ENCODE results near the gene MERTK.

DNA sequence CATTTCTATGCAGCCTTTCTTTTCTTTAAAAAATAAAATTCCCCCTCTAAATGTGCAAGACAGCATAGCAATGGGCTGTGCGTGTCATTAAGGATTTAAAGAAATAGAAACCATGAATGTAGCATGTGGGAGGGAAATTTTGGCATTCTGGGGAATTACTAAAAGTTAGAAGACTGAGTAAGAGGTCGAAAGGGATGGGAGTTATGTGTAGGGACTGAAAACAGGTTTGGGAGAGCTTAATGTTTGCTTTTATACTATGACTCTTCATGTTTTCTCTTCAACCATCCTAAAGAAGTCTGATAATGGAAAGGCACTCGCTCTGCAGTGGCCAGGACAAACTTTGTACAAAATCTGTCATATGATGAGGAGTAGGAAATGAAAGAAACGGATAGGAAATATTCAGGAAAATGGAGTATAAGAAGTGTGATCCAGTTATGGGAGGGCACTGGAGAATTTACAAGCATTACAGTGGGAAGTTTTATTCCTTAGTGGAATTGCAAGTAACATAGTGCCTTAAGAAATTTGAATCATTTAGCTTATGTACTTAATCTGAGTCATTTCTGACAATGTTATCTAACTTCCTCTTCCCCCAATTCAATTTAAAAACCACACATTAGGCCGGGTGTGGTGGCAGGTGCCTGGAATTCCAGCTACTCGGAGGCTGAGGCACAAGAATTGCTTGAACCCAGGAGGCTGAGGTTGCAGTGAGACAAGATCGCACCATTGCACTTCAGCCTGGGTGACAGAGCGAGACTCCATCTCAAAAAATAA lies 177.3 kb downstream of the MERTK start:
- TF ChIP-seq, protein P1, sequence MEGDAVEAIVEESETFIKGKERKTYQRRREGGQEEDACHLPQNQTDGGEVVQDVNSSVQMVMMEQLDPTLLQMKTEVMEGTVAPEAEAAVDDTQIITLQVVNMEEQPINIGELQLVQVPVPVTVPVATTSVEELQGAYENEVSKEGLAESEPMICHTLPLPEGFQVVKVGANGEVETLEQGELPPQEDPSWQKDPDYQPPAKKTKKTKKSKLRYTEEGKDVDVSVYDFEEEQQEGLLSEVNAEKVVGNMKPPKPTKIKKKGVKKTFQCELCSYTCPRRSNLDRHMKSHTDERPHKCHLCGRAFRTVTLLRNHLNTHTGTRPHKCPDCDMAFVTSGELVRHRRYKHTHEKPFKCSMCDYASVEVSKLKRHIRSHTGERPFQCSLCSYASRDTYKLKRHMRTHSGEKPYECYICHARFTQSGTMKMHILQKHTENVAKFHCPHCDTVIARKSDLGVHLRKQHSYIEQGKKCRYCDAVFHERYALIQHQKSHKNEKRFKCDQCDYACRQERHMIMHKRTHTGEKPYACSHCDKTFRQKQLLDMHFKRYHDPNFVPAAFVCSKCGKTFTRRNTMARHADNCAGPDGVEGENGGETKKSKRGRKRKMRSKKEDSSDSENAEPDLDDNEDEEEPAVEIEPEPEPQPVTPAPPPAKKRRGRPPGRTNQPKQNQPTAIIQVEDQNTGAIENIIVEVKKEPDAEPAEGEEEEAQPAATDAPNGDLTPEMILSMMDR (IDR thresholded peaks at IDR 0.05): no peak
- TF ChIP-seq EP300 (IDR thresholded peaks at IDR 0.05; ENCODE audit: borderline replicate concordance in 1 of 2, low read depth in 1 of 2, low read length in 1 of 2) (0 out of 4 replicates have a peak, but pooled peaks of 1 of the 2 experiments have one; percentile 11), RCOR1 (IDR thresholded peaks at IDR 0.05; ENCODE audit: low read length) (no peak), SIN3A (IDR thresholded peaks at IDR 0.05; ENCODE audit: borderline replicate concordance, low read depth, low read length) (no peak), GABPA (IDR thresholded peaks at IDR 0.05; ENCODE audit: low read depth) (no peak), POLR2AphosphoS5 (IDR thresholded peaks at IDR 0.05; ENCODE audit: low read depth, low read length) (no peak), FOXM1 (IDR thresholded peaks at IDR 0.05; ENCODE audit: low read depth) (no peak), JUND (IDR thresholded peaks at IDR 0.05) (0 out of 2 replicates have a peak, but pooled peaks have one; percentile 16), TAF1 (IDR thresholded peaks at IDR 0.05; ENCODE audit: borderline replicate concordance, low read depth, low read length) (no peak)
- TF ChIP-seq, protein P2, sequence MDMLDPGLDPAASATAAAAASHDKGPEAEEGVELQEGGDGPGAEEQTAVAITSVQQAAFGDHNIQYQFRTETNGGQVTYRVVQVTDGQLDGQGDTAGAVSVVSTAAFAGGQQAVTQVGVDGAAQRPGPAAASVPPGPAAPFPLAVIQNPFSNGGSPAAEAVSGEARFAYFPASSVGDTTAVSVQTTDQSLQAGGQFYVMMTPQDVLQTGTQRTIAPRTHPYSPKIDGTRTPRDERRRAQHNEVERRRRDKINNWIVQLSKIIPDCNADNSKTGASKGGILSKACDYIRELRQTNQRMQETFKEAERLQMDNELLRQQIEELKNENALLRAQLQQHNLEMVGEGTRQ (IDR thresholded peaks at IDR 0.05; ENCODE audit: borderline replicate concordance, low read depth, low read length): no peak
- TF ChIP-seq, protein P3, sequence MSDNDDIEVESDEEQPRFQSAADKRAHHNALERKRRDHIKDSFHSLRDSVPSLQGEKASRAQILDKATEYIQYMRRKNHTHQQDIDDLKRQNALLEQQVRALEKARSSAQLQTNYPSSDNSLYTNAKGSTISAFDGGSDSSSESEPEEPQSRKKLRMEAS (IDR thresholded peaks at IDR 0.05; ENCODE audit: low read depth): no peak
- TF ChIP-seq, protein P4, sequence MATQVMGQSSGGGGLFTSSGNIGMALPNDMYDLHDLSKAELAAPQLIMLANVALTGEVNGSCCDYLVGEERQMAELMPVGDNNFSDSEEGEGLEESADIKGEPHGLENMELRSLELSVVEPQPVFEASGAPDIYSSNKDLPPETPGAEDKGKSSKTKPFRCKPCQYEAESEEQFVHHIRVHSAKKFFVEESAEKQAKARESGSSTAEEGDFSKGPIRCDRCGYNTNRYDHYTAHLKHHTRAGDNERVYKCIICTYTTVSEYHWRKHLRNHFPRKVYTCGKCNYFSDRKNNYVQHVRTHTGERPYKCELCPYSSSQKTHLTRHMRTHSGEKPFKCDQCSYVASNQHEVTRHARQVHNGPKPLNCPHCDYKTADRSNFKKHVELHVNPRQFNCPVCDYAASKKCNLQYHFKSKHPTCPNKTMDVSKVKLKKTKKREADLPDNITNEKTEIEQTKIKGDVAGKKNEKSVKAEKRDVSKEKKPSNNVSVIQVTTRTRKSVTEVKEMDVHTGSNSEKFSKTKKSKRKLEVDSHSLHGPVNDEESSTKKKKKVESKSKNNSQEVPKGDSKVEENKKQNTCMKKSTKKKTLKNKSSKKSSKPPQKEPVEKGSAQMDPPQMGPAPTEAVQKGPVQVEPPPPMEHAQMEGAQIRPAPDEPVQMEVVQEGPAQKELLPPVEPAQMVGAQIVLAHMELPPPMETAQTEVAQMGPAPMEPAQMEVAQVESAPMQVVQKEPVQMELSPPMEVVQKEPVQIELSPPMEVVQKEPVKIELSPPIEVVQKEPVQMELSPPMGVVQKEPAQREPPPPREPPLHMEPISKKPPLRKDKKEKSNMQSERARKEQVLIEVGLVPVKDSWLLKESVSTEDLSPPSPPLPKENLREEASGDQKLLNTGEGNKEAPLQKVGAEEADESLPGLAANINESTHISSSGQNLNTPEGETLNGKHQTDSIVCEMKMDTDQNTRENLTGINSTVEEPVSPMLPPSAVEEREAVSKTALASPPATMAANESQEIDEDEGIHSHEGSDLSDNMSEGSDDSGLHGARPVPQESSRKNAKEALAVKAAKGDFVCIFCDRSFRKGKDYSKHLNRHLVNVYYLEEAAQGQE (IDR thresholded peaks at IDR 0.05; ENCODE audit: low read depth, low read length): no peak
- TF ChIP-seq, protein P5, sequence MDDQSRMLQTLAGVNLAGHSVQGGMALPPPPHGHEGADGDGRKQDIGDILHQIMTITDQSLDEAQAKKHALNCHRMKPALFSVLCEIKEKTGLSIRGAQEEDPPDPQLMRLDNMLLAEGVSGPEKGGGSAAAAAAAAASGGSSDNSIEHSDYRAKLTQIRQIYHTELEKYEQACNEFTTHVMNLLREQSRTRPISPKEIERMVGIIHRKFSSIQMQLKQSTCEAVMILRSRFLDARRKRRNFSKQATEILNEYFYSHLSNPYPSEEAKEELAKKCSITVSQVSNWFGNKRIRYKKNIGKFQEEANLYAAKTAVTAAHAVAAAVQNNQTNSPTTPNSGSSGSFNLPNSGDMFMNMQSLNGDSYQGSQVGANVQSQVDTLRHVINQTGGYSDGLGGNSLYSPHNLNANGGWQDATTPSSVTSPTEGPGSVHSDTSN (IDR thresholded peaks at IDR 0.05): no peak

All from SK-N-SH (cell line).